DMS79 treated with DMSO at 0.1 percent for 48 hours (cell line): ENCODE data around the gene NSL1.
"Not testable (repeated sequence)": the region's sequence is repeated elsewhere in the genome, so short reads cannot be mapped to it uniquely, and the experiment has no call there.

ENCODE experiments used
- DNase-seq: peaks from one replicate; lab custom pipeline; 2025; lab: John Stamatoyannopoulos, UW

Gene NSL1

GRCh38 chr1:212782422-212783154, 9.0 kb downstream of the NSL1 start:
- peak; percentile 28 for DNase-seq

DNA sequence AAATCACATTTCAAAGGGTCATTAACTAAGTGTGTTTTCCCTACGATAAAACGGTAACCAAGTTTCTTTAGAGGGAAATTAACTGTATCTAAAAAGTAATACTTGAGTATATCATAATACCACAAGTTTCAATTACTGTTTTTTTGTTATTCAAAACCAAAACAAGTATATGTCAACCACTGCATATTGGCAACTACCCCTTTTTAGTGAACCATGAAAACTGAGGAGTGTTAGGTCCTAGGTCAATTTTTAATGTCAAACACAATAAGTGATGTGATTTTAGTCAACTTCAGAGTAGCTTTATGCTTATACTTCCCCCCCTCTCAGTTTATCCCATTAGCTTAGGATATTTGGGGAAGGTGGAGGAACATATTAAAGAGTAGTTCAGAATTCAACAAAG, 10.4 kb downstream of the NSL1 start:
- DNase-seq, result no peak

DNA sequence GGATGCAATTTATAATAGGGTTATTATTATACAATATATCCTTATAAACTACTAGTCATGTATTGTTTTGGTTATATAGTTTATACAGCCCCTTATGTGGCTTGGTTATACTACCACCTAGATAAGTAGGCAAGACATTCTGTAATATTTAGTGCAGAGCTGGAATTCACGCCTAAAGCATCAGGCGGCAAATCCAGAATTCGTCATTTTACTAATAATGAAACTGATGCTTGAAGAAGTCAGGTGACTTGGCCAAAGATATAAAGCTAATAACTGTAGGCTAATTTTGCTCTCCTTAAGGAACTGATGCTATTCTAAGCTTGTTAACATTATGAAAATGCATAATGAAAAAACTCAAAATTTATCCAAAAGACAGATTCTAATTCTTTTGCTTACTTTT, 10.8 kb downstream of the NSL1 start:
- no peak for DNase-seq

DNA sequence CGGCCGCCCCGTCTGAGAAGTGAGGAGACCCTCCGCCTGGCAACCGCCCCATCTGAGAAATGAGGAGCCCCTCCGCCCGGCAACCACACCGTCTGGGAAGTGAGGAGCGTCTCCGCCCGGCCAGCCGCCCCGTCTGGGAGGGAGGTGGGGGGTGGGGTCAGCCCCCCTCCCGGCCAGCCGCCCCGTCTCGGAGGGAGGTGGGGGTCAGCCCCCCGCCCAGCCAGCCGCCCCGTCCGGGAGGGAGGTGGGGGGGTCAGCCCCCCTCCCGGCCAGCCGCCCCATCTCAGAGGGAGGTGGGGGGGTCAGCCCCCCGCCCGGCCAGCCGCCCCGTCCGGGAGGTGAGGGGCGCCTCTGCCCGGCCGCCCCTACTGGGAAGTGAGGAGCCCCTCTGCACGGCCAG, 12.5 kb downstream of the NSL1 start:
- not testable (repeated sequence) for DNase-seq

- DNase-seq, result no peak
Observed at GRCh38 chr1:212777151-212777550, 14.4 kb downstream of the NSL1 start.

GRCh38 chr1:212775241-212775640, 16.3 kb downstream of the NSL1 start:
- DNase-seq, result no peak

DNA sequence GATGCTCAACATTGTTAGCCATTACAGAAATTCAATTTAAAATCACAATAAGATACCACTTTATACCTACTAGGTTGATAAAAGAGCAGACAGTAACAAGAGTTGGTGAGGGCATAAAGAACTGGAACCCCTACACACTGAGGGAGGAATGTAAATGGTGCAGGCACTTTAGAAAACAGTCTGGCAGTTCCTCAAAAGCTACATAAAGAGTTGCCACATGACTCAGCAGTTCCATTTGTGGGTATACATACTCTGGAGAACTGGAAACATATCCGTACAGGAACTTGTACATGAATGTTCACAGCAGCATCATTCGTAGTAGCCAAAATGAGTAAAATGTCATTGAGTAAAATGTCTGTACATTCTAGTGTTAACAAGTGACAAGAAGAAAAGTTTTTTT, 17.0 kb downstream of the NSL1 start:
- DNase-seq, result no peak

DNA sequence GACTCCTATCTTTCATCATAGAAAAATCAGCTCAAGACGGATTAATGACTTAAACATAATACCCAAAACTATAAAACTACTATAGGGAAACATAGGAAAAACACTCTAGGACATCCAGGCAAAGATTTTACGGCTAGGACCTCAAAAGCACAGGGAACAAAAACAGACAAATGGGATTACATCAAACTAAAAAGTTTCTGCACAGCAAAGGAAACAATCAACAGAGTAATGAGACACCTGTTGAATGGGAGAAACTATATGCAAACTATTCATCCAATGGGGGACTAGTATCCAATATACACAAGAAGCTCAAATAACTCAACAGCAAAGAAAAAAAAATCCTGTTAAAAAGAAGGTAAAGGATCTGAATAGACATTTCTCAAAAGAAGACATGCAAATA, 18.6 kb downstream of the NSL1 start:
- no peak for DNase-seq

DNA sequence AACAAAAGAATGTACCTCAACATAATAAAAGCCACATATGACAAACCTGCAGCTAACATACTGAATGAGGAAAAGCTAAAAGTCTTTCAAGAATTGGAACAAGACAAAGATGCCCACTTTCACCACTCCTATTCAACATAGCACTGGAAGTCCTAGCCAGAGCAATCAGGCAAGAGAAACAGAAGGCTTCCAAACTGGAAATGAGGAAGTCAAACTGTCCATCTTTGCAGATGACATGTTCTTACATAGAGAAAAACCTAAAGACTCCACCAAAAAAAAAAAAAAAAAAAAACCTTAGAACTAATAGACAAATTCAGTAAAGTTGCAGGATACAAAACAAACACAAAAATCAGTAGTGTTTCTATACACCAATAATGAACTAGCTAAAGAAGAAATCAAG, 20.2 kb downstream of the NSL1 start:
- no peak for DNase-seq

DNA sequence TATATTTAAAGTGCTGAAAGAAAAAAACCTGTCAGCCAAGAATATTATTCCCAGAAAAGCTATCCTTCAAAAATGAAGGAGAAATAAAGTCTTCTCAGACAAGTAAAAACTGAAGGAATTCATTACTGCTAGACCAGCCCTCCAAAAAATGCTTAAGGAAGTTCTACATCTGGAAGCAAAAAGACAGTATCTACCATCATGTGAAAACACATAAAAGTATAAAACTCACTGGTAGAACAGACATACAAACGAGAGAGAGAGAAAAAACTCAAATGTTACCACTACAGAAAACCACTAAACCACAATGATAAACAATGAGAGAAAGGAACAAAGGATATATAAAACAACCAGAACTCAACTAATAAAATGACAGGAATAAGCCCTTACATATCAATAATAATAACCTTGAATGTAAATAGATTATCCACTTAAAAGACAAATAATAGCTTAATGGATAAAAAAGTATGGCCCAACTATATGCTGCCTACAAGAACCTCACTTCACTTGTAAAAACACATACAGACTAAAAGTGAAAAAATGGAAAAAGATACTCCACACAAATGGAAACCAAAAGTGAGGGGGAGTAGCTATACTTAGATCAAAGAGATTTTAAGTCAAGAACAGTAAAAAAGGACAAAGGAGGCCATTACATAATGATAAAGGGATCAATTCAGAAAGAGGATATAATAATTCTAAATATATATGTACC, 22.0 kb downstream of the NSL1 start:
- no peak for DNase-seq

- DNase-seq, result not testable (repeated sequence)
Observed at GRCh38 chr1:212766825-212767224, 24.8 kb downstream of the NSL1 start.

DNA sequence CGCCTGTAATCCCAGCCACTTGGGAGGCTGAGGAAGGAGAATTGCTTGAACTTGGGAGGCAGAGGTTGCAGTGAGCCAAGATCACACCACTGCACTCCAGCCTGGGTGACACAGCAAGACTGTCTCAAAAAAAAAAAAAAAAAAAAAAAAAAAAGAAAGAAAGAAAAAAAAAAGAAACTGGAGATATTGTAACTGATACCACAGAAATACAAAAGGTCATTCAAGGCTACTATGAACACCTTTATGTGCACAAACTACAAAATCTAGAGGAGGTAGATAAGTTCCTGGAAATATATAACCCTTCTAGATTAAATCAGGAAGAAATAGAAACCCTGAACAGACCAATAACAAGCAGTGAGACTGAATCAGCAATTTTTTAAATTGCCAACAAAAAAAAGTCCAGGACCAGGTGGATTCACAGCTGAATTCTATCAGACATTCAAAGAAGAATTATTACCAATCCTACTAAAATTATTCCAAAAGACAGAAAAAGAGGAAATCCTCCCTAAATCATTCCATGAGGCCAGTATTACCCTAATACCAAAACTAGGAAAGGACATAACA, 26.8 kb downstream of the NSL1 start:
- not testable (repeated sequence) for DNase-seq

- no peak for DNase-seq
Observed at GRCh38 chr1:212762839-212763238, 28.7 kb downstream of the NSL1 start.

DNA sequence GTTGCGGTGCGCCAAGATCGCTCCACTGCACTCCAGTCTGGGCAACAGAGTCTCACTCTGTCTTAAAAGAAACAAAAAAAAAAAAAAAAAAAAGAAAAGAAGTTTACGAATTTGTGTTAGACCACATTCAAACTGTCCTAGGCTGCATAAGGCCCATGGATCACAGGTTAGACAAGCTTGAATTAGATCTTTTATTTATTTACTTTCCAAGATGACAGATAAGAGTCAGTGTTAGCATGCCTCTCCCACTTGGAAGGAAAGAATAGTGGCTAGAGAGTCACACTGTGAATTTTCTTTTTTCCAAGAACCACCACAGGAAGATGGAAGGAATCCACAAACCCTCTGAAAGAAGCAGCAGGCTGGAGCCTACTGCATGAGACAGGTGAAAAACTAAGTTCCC, 29.3 kb downstream of the NSL1 start:
- DNase-seq, result no peak

- DNase-seq, result no peak
Observed at GRCh38 chr1:212760126-212760823, 31.3 kb downstream of the NSL1 start.

DNA sequence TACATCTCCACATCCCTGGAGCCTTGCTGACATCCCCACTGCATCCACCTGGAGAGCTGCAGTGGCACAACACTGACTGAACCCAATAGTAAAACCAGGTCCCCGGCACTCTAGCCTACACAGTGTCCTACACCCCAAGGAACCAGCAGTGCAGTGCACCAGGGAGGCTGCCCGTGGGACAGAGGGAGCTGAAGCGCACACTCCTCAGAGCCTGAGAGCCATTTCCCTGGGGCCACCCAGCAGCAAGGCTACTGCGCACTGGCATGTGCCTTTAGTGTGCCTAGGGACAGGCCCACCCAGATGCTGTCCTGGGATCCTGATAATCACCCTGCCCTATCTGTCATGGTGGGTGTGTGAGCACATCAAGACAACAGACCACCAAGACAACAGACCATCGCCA, 31.9 kb downstream of the NSL1 start:
- no peak for DNase-seq

GRCh38 chr1:212754680-212755079, 36.9 kb downstream of the NSL1 start:
- DNase-seq, result no peak

GRCh38 chr1:212754193-212754592, 37.4 kb downstream of the NSL1 start:
- no peak for DNase-seq

DNA sequence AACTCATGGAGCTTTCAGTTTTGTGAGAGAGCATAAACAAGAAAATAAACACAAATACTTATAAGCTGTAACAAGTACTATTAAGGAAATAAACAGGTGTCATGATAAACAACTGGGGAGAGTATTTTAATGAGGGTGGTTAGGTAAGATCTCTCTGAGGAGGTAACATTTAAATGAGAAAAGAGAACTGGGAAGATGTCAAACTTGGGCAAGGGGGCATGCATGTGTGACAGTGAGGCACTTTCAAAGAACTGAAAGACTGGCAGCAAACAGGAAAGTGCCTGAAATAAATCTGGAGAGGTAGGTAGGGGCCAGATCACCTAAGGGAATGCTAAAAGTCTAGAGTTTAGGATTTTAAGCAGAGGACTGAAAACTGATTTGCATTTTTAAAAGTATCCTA, 37.8 kb downstream of the NSL1 start:
- DNase-seq, result no peak

GRCh38 chr1:212752934-212753497, 38.6 kb downstream of the NSL1 start:
- no peak for DNase-seq

- no peak for DNase-seq
Observed at GRCh38 chr1:212752252-212752933, 39.2 kb downstream of the NSL1 start.
